Mammary epithelial cell (primary cell): ENCODE results near the gene RPL15.

Experiments used
- EZH2 ChIP-seq: IDR thresholded peaks from 2 replicates; pipeline ENCODE4 v1.6.1; 2012; ENCODE audit warnings: low read length, inconsistent platforms, borderline replicate concordance
- TF ChIP-seq, protein P1 (sequence below), 2 donors: IDR thresholded peaks in 1 of 2; conservative IDR thresholded peaks in 1 of 2; 2 replicates each; pipeline ENCODE4 v1.5.1; 2011 to 2012; ENCODE audit warnings: inconsistent platforms in 2 of 2, low read length in 2 of 2, mild to moderate bottlenecking in 2 of 2, control low read depth in 1 of 2, low read depth in 1 of 2; ENCODE audit not compliant: insufficient read depth in 1 of 2; ENCODE audit errors: extremely low read depth in 1 of 2

DNA sequence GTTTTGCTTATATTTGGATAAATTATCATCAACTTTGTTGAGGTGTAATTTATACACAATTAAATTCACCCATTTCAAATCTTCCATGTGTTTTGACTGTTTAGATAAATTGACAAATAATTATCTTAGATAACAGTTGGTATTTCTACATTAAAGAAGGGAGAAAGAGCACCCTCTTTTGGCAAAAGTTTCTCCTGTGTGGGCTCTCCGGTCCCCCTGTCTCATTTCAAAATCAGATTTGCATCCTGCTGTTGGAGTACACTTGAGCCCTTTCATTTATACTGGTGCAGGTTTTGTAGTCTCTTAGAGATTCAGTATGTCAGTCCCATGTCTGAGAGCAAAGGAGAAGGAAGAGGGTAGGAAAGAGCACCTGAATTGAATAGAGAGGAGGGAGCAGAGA lies 49.5 kb upstream of the RPL15 start:
- TF ChIP-seq, protein P1, sequence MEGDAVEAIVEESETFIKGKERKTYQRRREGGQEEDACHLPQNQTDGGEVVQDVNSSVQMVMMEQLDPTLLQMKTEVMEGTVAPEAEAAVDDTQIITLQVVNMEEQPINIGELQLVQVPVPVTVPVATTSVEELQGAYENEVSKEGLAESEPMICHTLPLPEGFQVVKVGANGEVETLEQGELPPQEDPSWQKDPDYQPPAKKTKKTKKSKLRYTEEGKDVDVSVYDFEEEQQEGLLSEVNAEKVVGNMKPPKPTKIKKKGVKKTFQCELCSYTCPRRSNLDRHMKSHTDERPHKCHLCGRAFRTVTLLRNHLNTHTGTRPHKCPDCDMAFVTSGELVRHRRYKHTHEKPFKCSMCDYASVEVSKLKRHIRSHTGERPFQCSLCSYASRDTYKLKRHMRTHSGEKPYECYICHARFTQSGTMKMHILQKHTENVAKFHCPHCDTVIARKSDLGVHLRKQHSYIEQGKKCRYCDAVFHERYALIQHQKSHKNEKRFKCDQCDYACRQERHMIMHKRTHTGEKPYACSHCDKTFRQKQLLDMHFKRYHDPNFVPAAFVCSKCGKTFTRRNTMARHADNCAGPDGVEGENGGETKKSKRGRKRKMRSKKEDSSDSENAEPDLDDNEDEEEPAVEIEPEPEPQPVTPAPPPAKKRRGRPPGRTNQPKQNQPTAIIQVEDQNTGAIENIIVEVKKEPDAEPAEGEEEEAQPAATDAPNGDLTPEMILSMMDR (conservative IDR thresholded peaks at IDR 0.05 in 1 of 2, IDR thresholded peaks at IDR 0.05 in 1 of 2; ENCODE audit: extremely low read depth in 1 of 2, insufficient read depth in 1 of 2, low read depth in 1 of 2, low read length in 2 of 2), result peak in 1 of 2 donors; percentile 4
- no peak for TF ChIP-seq EZH2
